Skeletal muscle tissue (tissue), 4 donors: ENCODE data around the gene TTC9. TPM values are rescaled to one million over a fixed set of nuclear protein-coding genes. Genes with fewer than 3 reads are reported as not detected.

ENCODE experiments used
- H3K27ac ChIP-seq: one replicate; pipeline ENCODE4 v1.7.0; 2013; ENCODE audit warnings: mild to moderate bottlenecking, low read depth, low read length, inconsistent platforms
- H3K27me3 ChIP-seq, 3 donors: one replicate each; pipeline ENCODE4 v1.7.0; 2013; ENCODE audit warnings: low read length in 3 of 3; ENCODE audit not compliant: control insufficient read depth in 3 of 3, insufficient read depth in 3 of 3
- H3K36me3 ChIP-seq, 3 donors: one replicate each; pipeline ENCODE4 v1.7.0; 2013; ENCODE audit warnings: low read length in 3 of 3; ENCODE audit not compliant: control insufficient read depth in 3 of 3, insufficient read depth in 3 of 3
- H3K4me1 ChIP-seq, 3 donors: one replicate each; pipeline ENCODE4 v1.7.0; 2013; ENCODE audit warnings: low read length in 3 of 3, mild to moderate bottlenecking in 3 of 3; ENCODE audit not compliant: control insufficient read depth in 3 of 3, insufficient read depth in 3 of 3
- H3K4me3 ChIP-seq, 3 donors: one replicate each; pipeline ENCODE4 v1.7.0; 2013; ENCODE audit warnings: low read length in 3 of 3
- H3K9ac ChIP-seq, 3 donors: one replicate each; pipeline ENCODE4 v1.7.0; 2013; ENCODE audit warnings: low read length in 3 of 3, mild to moderate bottlenecking in 3 of 3, moderate library complexity in 2 of 3, low read depth in 1 of 3
- H3K9me3 ChIP-seq, 3 donors: one replicate each; pipeline ENCODE4 v1.7.0; 2013; ENCODE audit warnings: low read length in 3 of 3; ENCODE audit not compliant: control insufficient read depth in 3 of 3
- total RNA-seq: library from RNA; depleted of rRNA; stranded (reverse); fragments of >200 nt; gene quantifications from one replicate; pipeline ENCODE4 v1.2.3, GENCODE V29; 2014
- donor health status: Osteomylitis.

The TTC9 gene
- total RNA-seq, 1 donor from 2014 or later: 1.0 TPM

DNA sequence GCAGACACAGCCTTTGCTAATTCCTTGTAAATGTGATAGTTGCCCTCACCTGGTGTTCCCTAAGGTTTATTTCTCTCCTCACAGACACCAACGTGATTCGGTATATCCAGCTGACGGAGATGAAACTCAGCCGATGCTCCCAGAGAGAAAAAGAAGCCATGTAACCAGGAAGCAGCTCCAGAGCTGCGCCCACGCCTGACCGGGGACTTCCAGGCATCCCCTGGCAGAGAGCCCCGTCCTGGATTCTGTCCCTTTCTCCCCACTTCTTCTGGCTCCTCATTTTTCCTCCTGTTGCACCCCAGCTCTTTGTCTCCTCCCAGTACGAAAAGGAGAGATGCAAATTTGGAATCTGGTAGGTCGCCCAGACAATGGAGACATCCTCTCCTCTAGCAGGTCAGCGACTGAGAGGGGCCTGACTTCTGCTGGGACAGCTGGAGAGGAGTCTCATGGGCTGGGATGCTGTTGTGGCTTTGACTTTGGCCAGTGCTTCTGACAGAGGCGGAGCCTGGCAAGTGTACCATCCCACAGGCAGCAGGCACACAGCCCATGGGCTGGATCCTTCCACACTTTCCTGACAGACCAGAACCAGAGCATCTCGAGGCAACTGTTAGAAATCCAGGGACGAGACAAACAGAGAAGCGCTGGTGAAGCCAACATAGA lies 29.4 kb downstream of the TTC9 start:
- no peak overlapping the region for H3K9ac ChIP-seq
- no peaks in the 10 kb centered on the region for H3K27me3 ChIP-seq
- H3K4me1 ChIP-seq: peaks cover 0 to 3% (median under 1%) of the 10 kb centered on the region in 3 donors
- H3K9me3 ChIP-seq: no peaks in the 10 kb centered on the region
- H3K4me3 ChIP-seq: no peak overlapping the region
- peaks cover 0 to 7% (median 0%) of the 10 kb centered on the region in 3 donors for H3K36me3 ChIP-seq
- no peak overlapping the region for H3K27ac ChIP-seq

DNA sequence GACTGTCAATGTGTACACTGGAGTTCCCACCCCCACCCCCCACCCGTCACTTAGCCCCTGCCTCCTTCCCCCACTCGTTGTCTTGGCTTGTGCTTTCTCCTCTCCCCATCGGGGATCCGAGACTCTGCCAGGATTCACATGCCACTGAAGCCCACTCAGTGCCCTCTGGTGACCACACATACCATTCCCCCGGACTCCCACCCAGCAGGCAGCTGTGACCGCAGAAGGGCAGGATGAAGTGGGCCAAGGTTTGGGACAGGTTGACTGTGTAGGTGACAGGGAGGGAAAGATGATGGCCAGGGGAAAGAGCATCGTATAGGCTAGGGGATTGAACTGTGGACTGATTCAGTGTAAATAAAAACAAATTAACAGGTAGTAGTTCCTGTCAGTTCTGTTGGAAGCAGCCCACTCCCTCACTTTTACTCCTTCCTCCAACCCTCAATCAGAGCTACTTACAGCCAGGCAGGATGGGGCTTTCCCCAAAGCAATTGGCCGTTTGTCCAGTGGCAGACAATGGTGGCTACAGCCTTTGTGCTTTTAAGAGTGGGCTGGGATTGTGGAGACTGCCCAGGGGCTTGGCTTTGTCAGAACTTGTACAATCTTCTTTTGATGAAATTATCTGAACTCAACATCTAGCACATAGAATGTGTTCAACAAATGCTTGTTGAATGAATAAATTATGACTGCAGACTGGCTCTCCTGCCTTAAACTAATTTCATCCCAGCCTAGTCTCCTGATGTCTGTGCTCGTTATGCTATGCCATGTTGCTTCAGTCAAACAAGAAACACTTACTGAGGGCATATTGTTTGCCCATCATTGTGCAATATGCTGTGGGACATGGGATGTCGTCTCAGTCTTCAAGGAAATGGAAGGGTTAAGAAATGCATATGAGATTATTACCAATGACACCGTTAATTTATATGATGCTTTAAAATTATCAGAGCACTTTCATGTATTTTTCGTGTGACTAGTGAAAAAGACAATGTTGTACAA lies 30.2 kb downstream of the TTC9 start:
- Histone ChIP-seq H3K27me3 (no peaks in the 10 kb centered on the region), H3K27ac (no peak overlapping the region), H3K4me3 (no peak overlapping the region), H3K9me3 (no peaks in the 10 kb centered on the region), H3K4me1 (no peaks in the 10 kb centered on the region), H3K9ac (no peak overlapping the region), H3K36me3 (peaks cover 0 to 7% (median 0%) of the 10 kb centered on the region in 3 donors)

DNA sequence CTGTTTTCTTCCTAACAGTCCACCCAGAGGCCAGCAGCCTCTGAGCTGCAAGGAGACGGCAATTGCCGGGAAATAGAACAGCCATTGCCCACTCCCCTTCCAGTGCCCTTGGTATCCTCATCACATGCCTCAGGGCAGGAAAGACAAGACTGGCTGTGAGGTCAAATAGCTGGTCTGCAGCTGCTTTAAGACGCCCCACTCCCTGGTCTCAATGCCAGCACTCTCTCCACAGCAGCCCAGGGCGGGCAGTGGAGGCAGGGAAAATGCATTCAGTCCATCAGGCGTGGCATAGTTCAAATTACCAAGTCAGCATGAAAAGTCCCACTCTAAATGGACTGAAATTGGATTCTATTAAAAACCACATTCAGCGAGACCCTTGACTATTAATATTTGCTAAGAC lies 35.6 kb downstream of the TTC9 start:
- Histone ChIP-seq H3K27me3 (no peaks in the 10 kb centered on the region), H3K9me3 (no peaks in the 10 kb centered on the region), H3K27ac (no peak overlapping the region), H3K9ac (no peak overlapping the region), H3K36me3 (no peaks in the 10 kb centered on the region), H3K4me1 (no peaks in the 10 kb centered on the region), H3K4me3 (no peak overlapping the region)

- Histone ChIP-seq H3K36me3 (no peaks in the 10 kb centered on the region), H3K27ac (no peak overlapping the region), H3K4me1 (no peaks in the 10 kb centered on the region), H3K4me3 (no peak overlapping the region), H3K9ac (no peak overlapping the region), H3K27me3 (no peaks in the 10 kb centered on the region), H3K9me3 (no peaks in the 10 kb centered on the region)
Observed at GRCh38 chr14:70680748-70681147, 39.0 kb downstream of the TTC9 start.

DNA sequence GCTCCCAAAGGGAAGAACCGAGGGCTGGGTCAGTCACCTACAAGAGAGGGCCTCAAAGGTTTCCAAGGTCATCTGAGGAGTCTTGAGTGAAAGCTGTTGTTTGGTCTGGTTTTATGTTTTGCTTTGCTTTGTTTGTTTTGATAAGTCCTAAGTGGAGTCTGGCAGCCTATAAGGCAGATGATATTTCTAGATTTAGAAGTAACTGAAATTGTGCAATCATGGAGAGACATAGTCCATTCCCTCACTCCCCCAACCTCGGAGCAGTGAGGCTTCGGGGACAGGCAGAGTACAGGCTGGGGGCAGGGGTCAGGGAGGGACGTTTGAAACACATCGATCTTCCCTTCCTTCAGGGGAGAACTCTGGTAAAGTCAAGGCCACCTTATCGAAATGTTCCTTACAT lies 42.3 kb downstream of the TTC9 start:
- Histone ChIP-seq H3K9me3 (no peaks in the 10 kb centered on the region), H3K4me3 (no peak overlapping the region), H3K36me3 (no peaks in the 10 kb centered on the region), H3K4me1 (no peaks in the 10 kb centered on the region), H3K27ac (no peak overlapping the region), H3K9ac (no peak overlapping the region), H3K27me3 (no peaks in the 10 kb centered on the region)

GRCh38 chr14:70685474-70686197 lies 43.9 kb downstream of the TTC9 start:
- H3K4me1 ChIP-seq: no peaks in the 10 kb centered on the region
- no peaks in the 10 kb centered on the region for H3K36me3 ChIP-seq
- H3K9me3 ChIP-seq: no peaks in the 10 kb centered on the region
- no peaks in the 10 kb centered on the region for H3K27me3 ChIP-seq
- no peak overlapping the region for H3K27ac ChIP-seq
- H3K4me3 ChIP-seq: no peak overlapping the region
- H3K9ac ChIP-seq: no peak overlapping the region

GRCh38 chr14:70692210-70692609 lies 50.5 kb downstream of the TTC9 start:
- H3K27me3 ChIP-seq: no peaks in the 10 kb centered on the region
- no peak overlapping the region for H3K9ac ChIP-seq
- H3K36me3 ChIP-seq: no peaks in the 10 kb centered on the region
- no peaks in the 10 kb centered on the region for H3K9me3 ChIP-seq
- H3K4me3 ChIP-seq: no peak overlapping the region
- H3K27ac ChIP-seq: no peak overlapping the region
- H3K4me1 ChIP-seq: no peaks in the 10 kb centered on the region

GRCh38 chr14:70696026-70696425 lies 54.3 kb downstream of the TTC9 start:
- no peak overlapping the region for H3K27ac ChIP-seq
- no peaks in the 10 kb centered on the region for H3K9me3 ChIP-seq
- H3K36me3 ChIP-seq: no peaks in the 10 kb centered on the region
- peaks cover 0 to 10% (median 0%) of the 10 kb centered on the region in 3 donors for H3K4me1 ChIP-seq
- H3K27me3 ChIP-seq: no peaks in the 10 kb centered on the region
- H3K9ac ChIP-seq: no peak overlapping the region
- no peak overlapping the region for H3K4me3 ChIP-seq

- H3K4me1 ChIP-seq: peaks cover 0 to 10% (median 0%) of the 10 kb centered on the region in 3 donors
- no peak overlapping the region for H3K9ac ChIP-seq
- H3K27ac ChIP-seq: no peak overlapping the region
- H3K27me3 ChIP-seq: no peaks in the 10 kb centered on the region
- no peaks in the 10 kb centered on the region for H3K36me3 ChIP-seq
- H3K9me3 ChIP-seq: no peaks in the 10 kb centered on the region
- no peak overlapping the region for H3K4me3 ChIP-seq
Observed at GRCh38 chr14:70697701-70698100, 56.0 kb downstream of the TTC9 start.
